GM23338 (cell line): ENCODE results near the gene FCN2.

ENCODE experiments used
- EZH2 ChIP-seq: fragments of 200-600 bp; sonication (generic); IDR thresholded peaks from one replicate; pipeline ENCODE4 v1.8.0; 2017; ENCODE audit warnings: antibody characterized with exemption, mild to moderate bottlenecking, low read depth; ENCODE audit not compliant: unreplicated experiment
- EZH2phosphoT487 ChIP-seq: fragments of 200-600 bp; sonication (generic); IDR thresholded peaks from one replicate; pipeline ENCODE4 v1.8.1; 2018; ENCODE audit warnings: antibody characterized with exemption; ENCODE audit not compliant: unreplicated experiment
- REST ChIP-seq: IDR thresholded peaks from one replicate; pipeline ENCODE4 v1.6.1; 2018; ENCODE audit warnings: antibody characterized with exemption; ENCODE audit not compliant: unreplicated experiment
- ZNF114 ChIP-seq: fragments of 250-450 bp; sonication (Bioruptor Pico); IDR thresholded peaks from 2 replicates; pipeline ENCODE4 v1.5.0; 2020; ENCODE audit warnings: mild to moderate bottlenecking, moderate library complexity
- TF ChIP-seq, protein P1 (sequence below), 2 experiments: fragments of 200-600 bp in 1 of 2; sonication (generic) in 1 of 2; conservative IDR thresholded peaks; 2 replicates each; pipeline versions ENCODE4 v1.5.1 to v1.6.1; 2016 to 2017; ENCODE audit warnings: antibody characterized with exemption in 2 of 2, low read depth in 2 of 2, mild to moderate bottlenecking in 2 of 2, moderate library complexity in 1 of 2

GRCh38 chr9:134898319-134898718 is 17.7 kb downstream of the FCN2 start:
- TF ChIP-seq EZH2: no peak
- TF ChIP-seq, protein P1, sequence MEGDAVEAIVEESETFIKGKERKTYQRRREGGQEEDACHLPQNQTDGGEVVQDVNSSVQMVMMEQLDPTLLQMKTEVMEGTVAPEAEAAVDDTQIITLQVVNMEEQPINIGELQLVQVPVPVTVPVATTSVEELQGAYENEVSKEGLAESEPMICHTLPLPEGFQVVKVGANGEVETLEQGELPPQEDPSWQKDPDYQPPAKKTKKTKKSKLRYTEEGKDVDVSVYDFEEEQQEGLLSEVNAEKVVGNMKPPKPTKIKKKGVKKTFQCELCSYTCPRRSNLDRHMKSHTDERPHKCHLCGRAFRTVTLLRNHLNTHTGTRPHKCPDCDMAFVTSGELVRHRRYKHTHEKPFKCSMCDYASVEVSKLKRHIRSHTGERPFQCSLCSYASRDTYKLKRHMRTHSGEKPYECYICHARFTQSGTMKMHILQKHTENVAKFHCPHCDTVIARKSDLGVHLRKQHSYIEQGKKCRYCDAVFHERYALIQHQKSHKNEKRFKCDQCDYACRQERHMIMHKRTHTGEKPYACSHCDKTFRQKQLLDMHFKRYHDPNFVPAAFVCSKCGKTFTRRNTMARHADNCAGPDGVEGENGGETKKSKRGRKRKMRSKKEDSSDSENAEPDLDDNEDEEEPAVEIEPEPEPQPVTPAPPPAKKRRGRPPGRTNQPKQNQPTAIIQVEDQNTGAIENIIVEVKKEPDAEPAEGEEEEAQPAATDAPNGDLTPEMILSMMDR (conservative IDR thresholded peaks at IDR 0.05; ENCODE audit: low read depth in 2 of 2): no peak
- no peak for TF ChIP-seq ZNF114 (CRISPR knock-in tag)
- TF ChIP-seq REST: no peak
- TF ChIP-seq EZH2phosphoT487: no peak
